ENCODE data around the gene OTUD7B. TPM values are rescaled to one million over a fixed set of nuclear protein-coding genes. Genes with fewer than 3 reads are reported as not detected.
A peak's percentile ranks its signal among the peaks of the same experiment; 100 is the strongest.

The OTUD7B gene
- total and polyA plus RNA-seq, 10 of the 15 experiments (the other 5 are each of a cell fraction or from before 2014, with no cell fraction given), result 1.7 to 24.9 (median 6.6) TPM

DNA sequence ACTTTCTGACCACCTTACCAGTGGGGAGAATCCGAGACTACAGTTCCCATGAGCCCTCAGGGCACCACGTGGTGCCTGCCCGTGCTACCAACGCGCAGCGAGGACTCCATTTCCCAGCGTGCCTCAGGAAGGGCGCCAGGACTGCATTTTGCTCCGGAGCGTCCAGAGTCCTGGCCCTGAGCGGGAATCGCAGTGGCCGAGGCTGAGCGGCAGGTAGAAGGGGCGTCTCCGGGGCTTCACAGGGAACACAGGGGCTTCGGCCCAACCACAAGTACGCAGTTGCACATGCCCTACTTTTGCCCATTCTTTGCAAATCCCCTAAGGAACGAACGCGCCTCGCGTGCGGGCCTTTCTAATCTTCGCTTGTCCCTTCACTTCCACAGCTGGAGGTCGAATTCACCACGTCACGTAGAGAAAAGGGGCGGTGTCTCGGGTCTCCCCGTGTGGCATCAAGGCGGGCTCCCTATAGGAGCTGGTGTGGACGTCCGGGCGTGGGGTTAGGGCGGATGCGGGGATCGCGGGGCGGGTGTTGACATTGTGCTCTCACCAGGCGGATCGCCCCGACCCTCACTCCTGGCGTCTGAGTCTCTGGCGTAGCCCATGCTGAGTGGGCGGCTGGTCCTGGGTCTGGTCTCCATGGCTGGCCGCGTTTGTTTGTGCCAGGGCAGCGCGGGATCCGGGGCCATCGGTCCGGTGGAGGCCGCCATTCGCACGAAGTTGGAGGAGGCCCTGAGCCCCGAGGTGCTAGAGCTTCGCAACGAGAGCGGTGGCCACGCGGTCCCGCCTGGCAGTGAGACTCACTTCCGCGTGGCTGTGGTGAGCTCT, 110.9 kb downstream of the OTUD7B start, which contains the start of gene BOLA1 (continued):
- TF ChIP-seq, protein P1, sequence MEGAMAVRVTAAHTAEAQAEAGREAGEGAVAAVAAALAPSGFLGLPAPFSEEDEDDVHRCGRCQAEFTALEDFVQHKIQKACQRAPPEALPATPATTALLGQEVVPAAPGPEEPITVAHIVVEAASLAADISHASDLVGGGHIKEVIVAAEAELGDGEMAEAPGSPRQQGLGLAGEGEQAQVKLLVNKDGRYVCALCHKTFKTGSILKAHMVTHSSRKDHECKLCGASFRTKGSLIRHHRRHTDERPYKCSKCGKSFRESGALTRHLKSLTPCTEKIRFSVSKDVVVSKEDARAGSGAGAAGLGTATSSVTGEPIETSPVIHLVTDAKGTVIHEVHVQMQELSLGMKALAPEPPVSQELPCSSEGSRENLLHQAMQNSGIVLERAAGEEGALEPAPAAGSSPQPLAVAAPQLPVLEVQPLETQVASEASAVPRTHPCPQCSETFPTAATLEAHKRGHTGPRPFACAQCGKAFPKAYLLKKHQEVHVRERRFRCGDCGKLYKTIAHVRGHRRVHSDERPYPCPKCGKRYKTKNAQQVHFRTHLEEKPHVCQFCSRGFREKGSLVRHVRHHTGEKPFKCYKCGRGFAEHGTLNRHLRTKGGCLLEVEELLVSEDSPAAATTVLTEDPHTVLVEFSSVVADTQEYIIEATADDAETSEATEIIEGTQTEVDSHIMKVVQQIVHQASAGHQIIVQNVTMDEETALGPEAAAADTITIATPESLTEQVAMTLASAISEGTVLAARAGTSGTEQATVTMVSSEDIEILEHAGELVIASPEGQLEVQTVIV (IDR thresholded peaks at IDR 0.05; ENCODE audit: borderline replicate concordance, partially characterized antibody), result no peak
- TF ChIP-seq ZBED1 (IDR thresholded peaks at IDR 0.05; ENCODE audit: borderline replicate concordance) (no peak), ATF7 (IDR thresholded peaks at IDR 0.05; ENCODE audit: low read depth) (0 out of 2 replicates have a peak, but pooled peaks have one; percentile 19), ZNF217 (IDR thresholded peaks at IDR 0.05) (no peak), TAF1 (IDR thresholded peaks at IDR 0.05; ENCODE audit: borderline replicate concordance, low read depth, low read length) (peak; percentile 50; the same call in 1 of the 2 replicates), SMARCA5 (IDR thresholded peaks at IDR 0.05) (no peak), POLR2AphosphoS5 (IDR thresholded peaks at IDR 0.05; ENCODE audit: low read length) (peak; percentile 53; the same call in 1 of the 2 replicates), CREM (IDR thresholded peaks at IDR 0.05; ENCODE audit: low read depth) (peak; percentile 97), RBBP5 (conservative IDR thresholded peaks at IDR 0.05) (no peak), MTA3 (IDR thresholded peaks at IDR 0.05; ENCODE audit: borderline replicate concordance, low read length) (no peak), KAT2A (conservative IDR thresholded peaks at IDR 0.05; ENCODE audit: control insufficient read depth, low read depth, low read length) (no peak)
- TF ChIP-seq, protein P2, sequence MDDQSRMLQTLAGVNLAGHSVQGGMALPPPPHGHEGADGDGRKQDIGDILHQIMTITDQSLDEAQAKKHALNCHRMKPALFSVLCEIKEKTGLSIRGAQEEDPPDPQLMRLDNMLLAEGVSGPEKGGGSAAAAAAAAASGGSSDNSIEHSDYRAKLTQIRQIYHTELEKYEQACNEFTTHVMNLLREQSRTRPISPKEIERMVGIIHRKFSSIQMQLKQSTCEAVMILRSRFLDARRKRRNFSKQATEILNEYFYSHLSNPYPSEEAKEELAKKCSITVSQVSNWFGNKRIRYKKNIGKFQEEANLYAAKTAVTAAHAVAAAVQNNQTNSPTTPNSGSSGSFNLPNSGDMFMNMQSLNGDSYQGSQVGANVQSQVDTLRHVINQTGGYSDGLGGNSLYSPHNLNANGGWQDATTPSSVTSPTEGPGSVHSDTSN (IDR thresholded peaks at IDR 0.05; ENCODE audit: insufficient replicate concordance, low read depth, low read length), result no peak
- TF ChIP-seq, protein P3, sequence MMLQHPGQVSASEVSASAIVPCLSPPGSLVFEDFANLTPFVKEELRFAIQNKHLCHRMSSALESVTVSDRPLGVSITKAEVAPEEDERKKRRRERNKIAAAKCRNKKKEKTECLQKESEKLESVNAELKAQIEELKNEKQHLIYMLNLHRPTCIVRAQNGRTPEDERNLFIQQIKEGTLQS (IDR thresholded peaks at IDR 0.05; ENCODE audit: borderline replicate concordance, extremely low read depth, low read depth, low read length), result peak; percentile 98
- TF ChIP-seq, protein P4, sequence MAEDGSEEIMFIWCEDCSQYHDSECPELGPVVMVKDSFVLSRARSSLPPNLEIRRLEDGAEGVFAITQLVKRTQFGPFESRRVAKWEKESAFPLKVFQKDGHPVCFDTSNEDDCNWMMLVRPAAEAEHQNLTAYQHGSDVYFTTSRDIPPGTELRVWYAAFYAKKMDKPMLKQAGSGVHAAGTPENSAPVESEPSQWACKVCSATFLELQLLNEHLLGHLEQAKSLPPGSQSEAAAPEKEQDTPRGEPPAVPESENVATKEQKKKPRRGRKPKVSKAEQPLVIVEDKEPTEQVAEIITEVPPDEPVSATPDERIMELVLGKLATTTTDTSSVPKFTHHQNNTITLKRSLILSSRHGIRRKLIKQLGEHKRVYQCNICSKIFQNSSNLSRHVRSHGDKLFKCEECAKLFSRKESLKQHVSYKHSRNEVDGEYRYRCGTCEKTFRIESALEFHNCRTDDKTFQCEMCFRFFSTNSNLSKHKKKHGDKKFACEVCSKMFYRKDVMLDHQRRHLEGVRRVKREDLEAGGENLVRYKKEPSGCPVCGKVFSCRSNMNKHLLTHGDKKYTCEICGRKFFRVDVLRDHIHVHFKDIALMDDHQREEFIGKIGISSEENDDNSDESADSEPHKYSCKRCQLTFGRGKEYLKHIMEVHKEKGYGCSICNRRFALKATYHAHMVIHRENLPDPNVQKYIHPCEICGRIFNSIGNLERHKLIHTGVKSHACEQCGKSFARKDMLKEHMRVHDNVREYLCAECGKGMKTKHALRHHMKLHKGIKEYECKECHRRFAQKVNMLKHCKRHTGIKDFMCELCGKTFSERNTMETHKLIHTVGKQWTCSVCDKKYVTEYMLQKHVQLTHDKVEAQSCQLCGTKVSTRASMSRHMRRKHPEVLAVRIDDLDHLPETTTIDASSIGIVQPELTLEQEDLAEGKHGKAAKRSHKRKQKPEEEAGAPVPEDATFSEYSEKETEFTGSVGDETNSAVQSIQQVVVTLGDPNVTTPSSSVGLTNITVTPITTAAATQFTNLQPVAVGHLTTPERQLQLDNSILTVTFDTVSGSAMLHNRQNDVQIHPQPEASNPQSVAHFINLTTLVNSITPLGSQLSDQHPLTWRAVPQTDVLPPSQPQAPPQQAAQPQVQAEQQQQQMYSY (CRISPR knock-in tag; IDR thresholded peaks at IDR 0.05), result no peak
- TF ChIP-seq, protein P5, sequence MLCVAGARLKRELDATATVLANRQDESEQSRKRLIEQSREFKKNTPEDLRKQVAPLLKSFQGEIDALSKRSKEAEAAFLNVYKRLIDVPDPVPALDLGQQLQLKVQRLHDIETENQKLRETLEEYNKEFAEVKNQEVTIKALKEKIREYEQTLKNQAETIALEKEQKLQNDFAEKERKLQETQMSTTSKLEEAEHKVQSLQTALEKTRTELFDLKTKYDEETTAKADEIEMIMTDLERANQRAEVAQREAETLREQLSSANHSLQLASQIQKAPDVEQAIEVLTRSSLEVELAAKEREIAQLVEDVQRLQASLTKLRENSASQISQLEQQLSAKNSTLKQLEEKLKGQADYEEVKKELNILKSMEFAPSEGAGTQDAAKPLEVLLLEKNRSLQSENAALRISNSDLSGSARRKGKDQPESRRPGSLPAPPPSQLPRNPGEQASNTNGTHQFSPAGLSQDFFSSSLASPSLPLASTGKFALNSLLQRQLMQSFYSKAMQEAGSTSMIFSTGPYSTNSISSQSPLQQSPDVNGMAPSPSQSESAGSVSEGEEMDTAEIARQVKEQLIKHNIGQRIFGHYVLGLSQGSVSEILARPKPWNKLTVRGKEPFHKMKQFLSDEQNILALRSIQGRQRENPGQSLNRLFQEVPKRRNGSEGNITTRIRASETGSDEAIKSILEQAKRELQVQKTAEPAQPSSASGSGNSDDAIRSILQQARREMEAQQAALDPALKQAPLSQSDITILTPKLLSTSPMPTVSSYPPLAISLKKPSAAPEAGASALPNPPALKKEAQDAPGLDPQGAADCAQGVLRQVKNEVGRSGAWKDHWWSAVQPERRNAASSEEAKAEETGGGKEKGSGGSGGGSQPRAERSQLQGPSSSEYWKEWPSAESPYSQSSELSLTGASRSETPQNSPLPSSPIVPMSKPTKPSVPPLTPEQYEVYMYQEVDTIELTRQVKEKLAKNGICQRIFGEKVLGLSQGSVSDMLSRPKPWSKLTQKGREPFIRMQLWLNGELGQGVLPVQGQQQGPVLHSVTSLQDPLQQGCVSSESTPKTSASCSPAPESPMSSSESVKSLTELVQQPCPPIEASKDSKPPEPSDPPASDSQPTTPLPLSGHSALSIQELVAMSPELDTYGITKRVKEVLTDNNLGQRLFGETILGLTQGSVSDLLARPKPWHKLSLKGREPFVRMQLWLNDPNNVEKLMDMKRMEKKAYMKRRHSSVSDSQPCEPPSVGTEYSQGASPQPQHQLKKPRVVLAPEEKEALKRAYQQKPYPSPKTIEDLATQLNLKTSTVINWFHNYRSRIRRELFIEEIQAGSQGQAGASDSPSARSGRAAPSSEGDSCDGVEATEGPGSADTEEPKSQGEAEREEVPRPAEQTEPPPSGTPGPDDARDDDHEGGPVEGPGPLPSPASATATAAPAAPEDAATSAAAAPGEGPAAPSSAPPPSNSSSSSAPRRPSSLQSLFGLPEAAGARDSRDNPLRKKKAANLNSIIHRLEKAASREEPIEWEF (IDR thresholded peaks at IDR 0.05; ENCODE audit: insufficient replicate concordance, low read depth, low read length), result no peak
